Brain microvascular endothelial cell (primary cell): ENCODE measurements around the gene HNRNPK.

Source experiments
- DNase-seq: peaks from one replicate; pipeline ENCODE4 v3.0.0-alpha.2; 2020
- H3K27ac ChIP-seq: fragments of 250-450 bp; sonication (Bioruptor Pico); 2 replicates; pipeline ENCODE4 v1.5.1; 2020; ENCODE audit warnings: mild to moderate bottlenecking, moderate library complexity
- H3K27me3 ChIP-seq: fragments of 250-450 bp; sonication (Bioruptor Pico); replicated peaks from 2 replicates; pipeline ENCODE4 v1.5.1; 2020; ENCODE audit warnings: mild to moderate bottlenecking
- H3K36me3 ChIP-seq: fragments of 250-450 bp; sonication (Bioruptor Pico); replicated peaks from 2 replicates; pipeline ENCODE4 v1.5.1; 2020; ENCODE audit warnings: mild to moderate bottlenecking
- H3K4me3 ChIP-seq: 2 replicates; pipeline ENCODE4 v1.5.1; 2011; ENCODE audit warnings: low read depth, mild to moderate bottlenecking, control low read depth, low read length, moderate library complexity
- CTCF ChIP-seq: IDR thresholded peaks from 2 replicates; pipeline ENCODE4 v1.5.1; 2011; ENCODE audit warnings: low read depth, mild to moderate bottlenecking, moderate library complexity, low read length, control low read depth, inconsistent platforms; ENCODE audit errors: missing control alignments
- in situ Hi-C: cut with HindIII; loops from 2 replicates; pipeline ENCODE4 v1.10.0; 2017; ENCODE audit warnings: low sequenced_read_pairs, low pct_ligation_motif_present

Gene HNRNPK

GRCh38 chr9:83979812-83980394, at the start of gene HNRNPK:
Gene HNRNPK, minus strand, starts transcription at chr9:83980215. Its CDS starts 1,963 bp downstream, at chr9:83978252.
- peak; percentile 19 for TF ChIP-seq CTCF
- in situ Hi-C loops = loop anchor here (25.0 kb wide), 1 partner anchor 182 kb away; no protein-coding TSS in a partner anchor
- H3K27ac ChIP-seq = peak within 1 kb of the TSS; percentile 96
- no peaks in the 10 kb centered on the region for H3K27me3 ChIP-seq
- peak within 1 kb of the TSS; percentile 99 for H3K4me3 ChIP-seq
- peak; percentile 97 for DNase-seq
- H3K36me3 ChIP-seq = peaks cover 38% of the 10 kb centered on the region

GRCh38 chr9:84027201-84027600, 47.2 kb upstream of the HNRNPK start:
- DNase-seq = no peak
- no peak for TF ChIP-seq CTCF
- no peaks in the 10 kb centered on the region for H3K27me3 ChIP-seq
- no peak overlapping the region for H3K27ac ChIP-seq
- H3K4me3 ChIP-seq = no peak overlapping the region
- H3K36me3 ChIP-seq = no peaks in the 10 kb centered on the region
- in situ Hi-C loops = no loop called here

- in situ Hi-C loops = no loop called here
- H3K27ac ChIP-seq = no peak overlapping the region
- DNase-seq = no peak
- no peaks in the 10 kb centered on the region for H3K36me3 ChIP-seq
- no peak overlapping the region for H3K4me3 ChIP-seq
- TF ChIP-seq CTCF = no peak
- H3K27me3 ChIP-seq = no peaks in the 10 kb centered on the region
These were observed 44.1 kb upstream of the HNRNPK start for GRCh38 chr9:84024041-84024575.

GRCh38 chr9:84007662-84008061, 27.6 kb upstream of the HNRNPK start:
- DNase-seq = no peak
- in situ Hi-C loops = no loop called here
- H3K36me3 ChIP-seq = no peaks in the 10 kb centered on the region
- H3K27me3 ChIP-seq = no peaks in the 10 kb centered on the region
- H3K4me3 ChIP-seq = no peak overlapping the region
- no peak overlapping the region for H3K27ac ChIP-seq
- TF ChIP-seq CTCF = no peak

GRCh38 chr9:84003246-84003645, 23.2 kb upstream of the HNRNPK start:
- no peak overlapping the region for H3K4me3 ChIP-seq
- in situ Hi-C loops = no loop called here
- H3K27ac ChIP-seq = no peak overlapping the region
- H3K27me3 ChIP-seq = no peaks in the 10 kb centered on the region
- no peak for TF ChIP-seq CTCF
- no peaks in the 10 kb centered on the region for H3K36me3 ChIP-seq
- no peak for DNase-seq

- in situ Hi-C loops = no loop called here
- no peak for TF ChIP-seq CTCF
- no peak for DNase-seq
- no peaks in the 10 kb centered on the region for H3K36me3 ChIP-seq
- H3K27me3 ChIP-seq = no peaks in the 10 kb centered on the region
- no peak overlapping the region for H3K27ac ChIP-seq
- no peak overlapping the region for H3K4me3 ChIP-seq
These were observed 22.3 kb upstream of the HNRNPK start for GRCh38 chr9:84002344-84002743.
